H9 (cell line): Measurements from ENCODE around the gene TMEM33. TPM values are rescaled to one million over a fixed set of nuclear protein-coding genes. Genes with fewer than 3 reads are reported as not detected.

Experiments used
- DNase-seq: peaks from one replicate; pipeline ENCODE4 v3.0.0-alpha.2; 2017
- H2AFZ ChIP-seq: one replicate; pipeline ENCODE4 v1.6.1; 2013; ENCODE audit warnings: mild to moderate bottlenecking, low read length, control low read depth, moderate library complexity
- H2AK5ac ChIP-seq: 2 replicates; pipeline ENCODE4 v1.6.1; 2013; ENCODE audit warnings: low read length, control low read depth, mixed read lengths; ENCODE audit not compliant: insufficient read length
- H2BK120ac ChIP-seq: one replicate; pipeline ENCODE4 v1.6.1; 2013; ENCODE audit warnings: low read depth, mild to moderate bottlenecking, low read length, control low read depth, inconsistent platforms; ENCODE audit not compliant: poor library complexity, severe bottlenecking
- H2BK12ac ChIP-seq: 2 replicates; pipeline ENCODE4 v1.6.1; 2013; ENCODE audit warnings: low read length, control low read depth, mixed read lengths, low read depth; ENCODE audit not compliant: insufficient read length
- H2BK15ac ChIP-seq: 2 replicates; pipeline ENCODE4 v1.6.1; 2013; ENCODE audit warnings: low read depth, low read length, control low read depth
- H2BK20ac ChIP-seq: one replicate; pipeline ENCODE4 v1.6.1; 2013; ENCODE audit warnings: low read depth, mild to moderate bottlenecking, low read length, control low read depth, inconsistent platforms; ENCODE audit not compliant: poor library complexity, severe bottlenecking
- H2BK5ac ChIP-seq: 2 replicates; pipeline ENCODE4 v1.6.1; 2013; ENCODE audit warnings: low read length, control low read depth, mixed read lengths; ENCODE audit not compliant: insufficient read length
- H3K14ac ChIP-seq: 2 replicates; pipeline ENCODE4 v1.6.1; 2013; ENCODE audit warnings: low read length, control low read depth; ENCODE audit not compliant: insufficient read depth
- H3K18ac ChIP-seq: 2 replicates; pipeline ENCODE4 v1.6.1; 2013; ENCODE audit warnings: low read depth, mild to moderate bottlenecking, mixed read lengths, low read length, control low read depth; ENCODE audit not compliant: insufficient read length
- H3K23ac ChIP-seq: 2 replicates; pipeline ENCODE4 v1.6.1; 2013; ENCODE audit warnings: low read length, control low read depth, mixed read lengths, low read depth; ENCODE audit not compliant: insufficient read length
- H3K23me2 ChIP-seq: 2 replicates; pipeline ENCODE4 v1.6.1; 2013; ENCODE audit warnings: low read depth, mild to moderate bottlenecking, mixed read lengths, low read length, control low read depth; ENCODE audit not compliant: insufficient read length, poor library complexity, severe bottlenecking
- H3K27ac ChIP-seq: 2 replicates; pipeline ENCODE4 v1.5.1; 2013; ENCODE audit warnings: low read length, control low read depth, mixed read lengths, low read depth; ENCODE audit not compliant: insufficient read length
- H3K27me3 ChIP-seq: 2 replicates; pipeline ENCODE4 v1.6.1; 2013; ENCODE audit warnings: low read length, control low read depth, inconsistent platforms; ENCODE audit not compliant: insufficient read depth
- H3K4ac ChIP-seq: 2 replicates; pipeline ENCODE4 v1.6.1; 2013; ENCODE audit warnings: low read depth, mild to moderate bottlenecking, control low read depth, inconsistent platforms, low read length, moderate library complexity
- H3K4me1 ChIP-seq: 2 replicates; pipeline ENCODE4 v1.6.1; 2013; ENCODE audit warnings: low read length, control low read depth, inconsistent platforms; ENCODE audit not compliant: insufficient read depth
- H3K4me2 ChIP-seq: 2 replicates; pipeline ENCODE4 v1.6.1; 2013; ENCODE audit warnings: low read length, control low read depth, mixed read lengths; ENCODE audit not compliant: insufficient read length, insufficient read depth
- H3K56ac ChIP-seq: 2 replicates; pipeline ENCODE4 v1.6.1; 2013; ENCODE audit warnings: low read depth, mild to moderate bottlenecking, mixed read lengths, low read length, control low read depth; ENCODE audit not compliant: insufficient read length
- H3K79me1 ChIP-seq: 2 replicates; pipeline ENCODE4 v1.6.1; 2013; ENCODE audit warnings: low read depth, mild to moderate bottlenecking, moderate library complexity, low read length, control low read depth, inconsistent platforms; ENCODE audit not compliant: insufficient read depth, poor library complexity, severe bottlenecking
- H3K79me2 ChIP-seq: 2 replicates; pipeline ENCODE4 v1.6.1; 2013; ENCODE audit warnings: low read length, control low read depth, inconsistent platforms; ENCODE audit not compliant: insufficient read depth
- H3K9ac ChIP-seq: 2 replicates; pipeline ENCODE4 v1.6.1; 2013; ENCODE audit warnings: low read length, control low read depth, mixed read lengths; ENCODE audit not compliant: insufficient read length; ENCODE audit errors: extremely low read depth
- H3K9me3 ChIP-seq: one replicate; pipeline ENCODE4 v1.6.1; 2013; ENCODE audit warnings: low read depth, low read length, inconsistent platforms; ENCODE audit not compliant: control insufficient read depth
- H3T11ph ChIP-seq: one replicate; pipeline ENCODE4 v1.6.1; 2013; ENCODE audit warnings: mild to moderate bottlenecking, low read length, control low read depth, inconsistent platforms
- H4K20me1 ChIP-seq: one replicate; pipeline ENCODE4 v1.6.1; 2013; ENCODE audit not compliant: control insufficient read depth, insufficient read length, insufficient read depth
- H4K5ac ChIP-seq: 2 replicates; pipeline ENCODE4 v1.6.1; 2013; ENCODE audit warnings: low read depth, mild to moderate bottlenecking, mixed read lengths, low read length, control low read depth; ENCODE audit not compliant: insufficient read length
- H4K8ac ChIP-seq: replicated peaks from 2 replicates; pipeline ENCODE4 v1.6.1; 2013; ENCODE audit warnings: low read length, control low read depth, mixed read lengths, low read depth; ENCODE audit not compliant: insufficient read length
- H4K91ac ChIP-seq: 2 replicates; pipeline ENCODE4 v1.6.1; 2013; ENCODE audit warnings: low read depth, mild to moderate bottlenecking, moderate library complexity, mixed read lengths, low read length, control low read depth; ENCODE audit not compliant: insufficient read length
- H3K27ac Mint-ChIP-seq, 3 experiments: 2 replicates in 2 of 3; 3 replicates in 1 of 3; pipeline ENCODE4 v1.8.0; 2020 to 2021; ENCODE audit warnings: mixed read lengths in 3 of 3, mild to moderate bottlenecking in 1 of 3, moderate library complexity in 1 of 3
- H3K27me3 Mint-ChIP-seq: 2 replicates; pipeline ENCODE4 v1.8.0; 2021; ENCODE audit warnings: low read depth, mild to moderate bottlenecking, moderate library complexity, mixed read lengths
- H3K36me3 Mint-ChIP-seq, 3 experiments: 2 replicates in 2 of 3; 3 replicates in 1 of 3; pipeline ENCODE4 v1.8.0; 2020 to 2021; ENCODE audit warnings: low read depth in 3 of 3, mixed read lengths in 3 of 3; ENCODE audit not compliant: insufficient read depth in 1 of 3
- H3K4me1 Mint-ChIP-seq, 2 experiments: 2 replicates each; pipeline ENCODE4 v1.8.0; 2020; ENCODE audit warnings: mixed read lengths in 2 of 2
- H3K4me3 Mint-ChIP-seq, 2 experiments: 2 replicates in 1 of 2; 3 replicates in 1 of 2; pipeline ENCODE4 v1.8.0; 2020 to 2021; ENCODE audit warnings: mild to moderate bottlenecking in 2 of 2, mixed read lengths in 2 of 2, moderate library complexity in 1 of 2
- H3K9me3 Mint-ChIP-seq, 2 experiments: 2 replicates in 1 of 2; 3 replicates in 1 of 2; pipeline ENCODE4 v1.8.0; 2020; ENCODE audit warnings: mild to moderate bottlenecking in 2 of 2, mixed read lengths in 2 of 2, moderate library complexity in 1 of 2
- WGBS: extraction: QIAGEN DNeasy Blood & Tissue Kit; methylation state at CpG from one replicate; pipeline ENCODE4 v1.1.7; 2013; ENCODE audit warnings: missing lambda C conversion rate, low lambda C conversion rate, mixed read lengths; ENCODE audit not compliant: insufficient read length; ENCODE audit errors: extremely low coverage; 5-methylcytosine and 5-hydroxymethylcytosine counted together
- total RNA-seq: library from RNA; stranded (reverse); gene quantifications from 2 replicates; pipeline ENCODE4 v1.2.1, GENCODE V29; 2021
- TF ChIP-seq, protein P1 (sequence below): fragments of 200-600 bp; sonication (generic); conservative IDR thresholded peaks from 3 replicates; pipeline ENCODE4 v1.8.0; 2021; ENCODE audit warnings: antibody characterized with exemption, mild to moderate bottlenecking

The TMEM33 gene
- total RNA-seq, 1 experiment from 2014 or later, result 74.2 TPM

DNA sequence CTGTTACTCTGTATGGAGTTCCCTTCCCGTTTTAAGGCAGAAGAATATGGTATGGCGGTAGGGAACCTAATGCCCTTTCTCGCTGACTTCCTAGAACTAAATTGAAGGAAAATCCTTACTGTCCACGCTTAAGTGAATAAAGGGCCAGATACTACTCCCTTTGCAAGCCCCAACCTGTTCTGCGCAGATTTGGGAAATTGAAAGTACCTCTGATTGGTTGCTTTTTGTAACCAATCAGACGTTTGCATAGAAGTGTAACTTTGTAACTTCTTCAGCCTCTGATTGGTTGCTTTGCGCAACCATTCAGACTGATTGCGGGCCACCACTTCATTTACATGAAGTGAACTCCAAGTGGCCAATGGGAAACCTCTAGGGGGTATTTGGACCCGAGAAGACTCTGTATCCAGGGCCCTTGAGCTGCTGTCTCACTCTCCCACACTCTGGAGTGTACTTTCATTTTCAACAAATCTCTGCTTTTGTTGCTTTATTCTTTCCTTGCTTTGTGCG, 1.2 kb upstream of the TMEM33 start:
- H3K9me3 Mint-ChIP-seq, result no peaks in the 10 kb centered on the region
- no peak overlapping the region for H3K4ac ChIP-seq
- no CpG with 5 or more reads among the region's 10 CpGs for WGBS
- no peak overlapping the region for H3T11ph ChIP-seq
- no peak overlapping the region for H2BK20ac ChIP-seq
- H3K4me1 Mint-ChIP-seq, result peaks cover 28 to 30% of the 10 kb centered on the region in 2 experiments
- H4K91ac ChIP-seq, result no peak overlapping the region
- no peaks in the 10 kb centered on the region; the same call in 1 of the 2 replicates for H3K4me1 ChIP-seq
- H3K27ac Mint-ChIP-seq, result no peak overlapping the region
- no peak overlapping the region for H2AK5ac ChIP-seq
- H2BK120ac ChIP-seq, result no peak overlapping the region
- H3K18ac ChIP-seq, result no peak overlapping the region
- H2BK12ac ChIP-seq, result no peak overlapping the region
- no peak overlapping the region for H4K8ac ChIP-seq
- peak overlapping the region in 1 of 2 experiments; percentile 97; a peak in 2 of 5 replicates for H3K4me3 Mint-ChIP-seq
- no peak overlapping the region for H2BK15ac ChIP-seq
- peaks cover 15% of the 10 kb centered on the region for H3K27me3 Mint-ChIP-seq
- no peak overlapping the region for H3K27ac ChIP-seq
- no peaks in the 10 kb centered on the region for H4K20me1 ChIP-seq
- H3K9me3 ChIP-seq, result no peaks in the 10 kb centered on the region
- no peak overlapping the region for H2AFZ ChIP-seq
- H3K23ac ChIP-seq, result no peak overlapping the region
- H3K79me2 ChIP-seq, result peaks cover 9% of the 10 kb centered on the region; the same call in 1 of the 2 replicates
- H2BK5ac ChIP-seq, result no peak overlapping the region
- no peaks in the 10 kb centered on the region for H3K27me3 ChIP-seq
- no peak overlapping the region for H3K14ac ChIP-seq
- H3K9ac ChIP-seq, result no peak overlapping the region
- peaks cover 2 to 24% (median 10%) of the 10 kb centered on the region in 3 experiments for H3K36me3 Mint-ChIP-seq
- peak; percentile 49 for DNase-seq
- TF ChIP-seq, protein P1, sequence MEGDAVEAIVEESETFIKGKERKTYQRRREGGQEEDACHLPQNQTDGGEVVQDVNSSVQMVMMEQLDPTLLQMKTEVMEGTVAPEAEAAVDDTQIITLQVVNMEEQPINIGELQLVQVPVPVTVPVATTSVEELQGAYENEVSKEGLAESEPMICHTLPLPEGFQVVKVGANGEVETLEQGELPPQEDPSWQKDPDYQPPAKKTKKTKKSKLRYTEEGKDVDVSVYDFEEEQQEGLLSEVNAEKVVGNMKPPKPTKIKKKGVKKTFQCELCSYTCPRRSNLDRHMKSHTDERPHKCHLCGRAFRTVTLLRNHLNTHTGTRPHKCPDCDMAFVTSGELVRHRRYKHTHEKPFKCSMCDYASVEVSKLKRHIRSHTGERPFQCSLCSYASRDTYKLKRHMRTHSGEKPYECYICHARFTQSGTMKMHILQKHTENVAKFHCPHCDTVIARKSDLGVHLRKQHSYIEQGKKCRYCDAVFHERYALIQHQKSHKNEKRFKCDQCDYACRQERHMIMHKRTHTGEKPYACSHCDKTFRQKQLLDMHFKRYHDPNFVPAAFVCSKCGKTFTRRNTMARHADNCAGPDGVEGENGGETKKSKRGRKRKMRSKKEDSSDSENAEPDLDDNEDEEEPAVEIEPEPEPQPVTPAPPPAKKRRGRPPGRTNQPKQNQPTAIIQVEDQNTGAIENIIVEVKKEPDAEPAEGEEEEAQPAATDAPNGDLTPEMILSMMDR, result no peak
- no peak overlapping the region for H3K4me2 ChIP-seq
- no peak overlapping the region for H3K56ac ChIP-seq
- peaks cover 5% of the 10 kb centered on the region for H3K23me2 ChIP-seq
- no peaks in the 10 kb centered on the region for H3K79me1 ChIP-seq
- no peak overlapping the region for H4K5ac ChIP-seq
